Activated CD4-positive, alpha-beta T cell treated with anti-CD3 and anti-CD28 coated beads, Interleukin-2, amount 50 U/mL, for 4 hours (primary cell): ENCODE measurements around the gene USP7.
"Not testable (repeated sequence)": the region's sequence is repeated elsewhere in the genome, so short reads cannot be mapped to it uniquely, and the experiment has no call there.

Source experiments
- DNase-seq, 2 experiments: peaks; one replicate each; pipeline ENCODE4 v3.0.0-alpha.2; 2020

USP7 gene

GRCh38 chr16:8858994-8859912, 104.5 kb downstream of the USP7 start:
- no peak for DNase-seq

DNA sequence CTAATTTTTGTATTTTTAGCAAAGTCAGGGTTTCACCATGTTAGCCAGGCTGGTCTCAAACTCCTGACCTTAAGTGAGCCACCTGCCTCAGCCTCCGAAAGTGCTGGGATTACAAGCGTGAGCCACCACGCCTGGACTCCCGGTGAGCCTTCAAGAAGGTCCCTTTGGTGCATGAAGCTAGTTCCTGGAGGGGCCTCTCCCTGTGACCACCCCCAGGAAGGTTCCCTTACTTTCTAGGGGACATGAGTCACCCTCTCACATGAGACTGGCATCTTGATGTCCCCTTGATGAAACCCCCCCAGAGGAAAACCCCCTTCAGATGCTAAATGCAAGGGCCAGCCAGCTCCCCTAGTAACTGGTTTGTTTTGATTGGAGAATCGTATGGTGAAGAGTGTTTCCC, 107.7 kb downstream of the USP7 start:
- no peak for DNase-seq

- no peak for DNase-seq
Observed at GRCh38 chr16:8855051-8855786, 108.5 kb downstream of the USP7 start.

DNA sequence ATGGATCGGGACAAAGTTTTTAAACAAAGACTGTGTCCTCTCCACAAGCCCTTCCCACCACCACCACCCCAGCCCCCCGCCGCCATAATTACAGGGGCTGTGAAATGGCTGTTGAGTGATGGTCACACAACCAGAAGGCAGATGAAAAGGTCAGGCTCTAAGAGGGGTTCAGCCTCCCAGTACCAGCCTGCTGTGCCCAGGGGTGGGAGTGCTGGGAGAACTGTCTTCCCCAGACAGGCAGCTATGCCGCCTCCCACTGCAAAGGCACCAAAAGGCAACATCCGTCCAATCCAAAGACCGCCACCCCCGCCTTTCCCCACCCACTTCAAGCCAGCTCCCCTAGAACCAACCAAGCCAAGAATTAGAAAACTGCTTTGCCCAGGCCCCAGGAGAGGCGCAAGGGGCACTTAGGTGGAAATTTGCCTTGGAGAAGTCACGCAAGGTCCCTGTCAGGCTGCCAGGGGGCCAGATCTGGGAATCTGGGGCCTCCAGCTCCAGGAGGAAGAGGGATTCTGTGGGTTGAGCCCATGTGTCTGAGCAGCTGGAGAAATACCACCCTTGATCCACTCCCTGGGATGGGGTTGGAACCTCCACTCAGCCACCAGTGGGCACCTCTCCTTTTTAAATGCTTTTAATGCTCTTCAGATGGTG, 109.3 kb downstream of the USP7 start:
- DNase-seq: no peak

- DNase-seq: no peak
Observed at GRCh38 chr16:8853611-8854010, 110.1 kb downstream of the USP7 start.

DNA sequence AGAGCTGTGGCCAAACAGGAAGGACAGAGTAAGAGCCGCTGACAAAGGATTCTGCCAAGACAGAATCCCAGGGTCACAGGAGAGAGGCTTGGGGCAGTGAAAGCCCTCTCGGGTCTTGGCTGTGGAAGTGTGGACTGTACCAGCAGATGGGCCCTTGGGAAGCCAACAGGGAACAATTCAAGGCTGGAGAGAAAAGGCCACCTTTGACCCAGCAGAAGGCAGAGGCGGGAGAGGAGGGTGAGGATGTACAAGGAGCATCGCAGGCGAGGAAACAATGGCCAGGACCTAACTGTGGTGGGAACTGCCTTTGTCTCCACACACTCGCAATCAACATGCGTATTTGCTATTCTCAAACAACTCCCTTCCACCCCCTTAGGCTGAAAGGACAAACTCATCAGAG, 110.6 kb downstream of the USP7 start:
- no peak for DNase-seq

DNA sequence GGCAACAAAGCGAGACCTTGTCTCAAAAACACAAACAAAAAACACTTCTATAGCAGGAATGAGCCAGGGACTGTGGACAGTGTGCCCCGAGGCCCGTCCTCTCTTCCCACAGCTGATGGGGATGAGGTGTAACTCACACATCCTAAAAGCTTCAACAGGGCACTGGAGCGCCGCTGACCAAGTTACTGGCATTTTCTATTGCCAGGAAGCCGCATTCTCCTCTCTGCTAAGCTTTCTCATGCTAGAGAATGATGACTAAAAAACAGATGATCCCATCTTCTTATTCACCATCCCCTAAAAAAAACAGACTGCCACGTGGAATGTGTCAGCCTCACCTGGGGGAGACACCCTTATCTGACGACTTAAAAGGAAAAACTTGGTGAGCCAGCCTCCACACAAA, 111.2 kb downstream of the USP7 start:
- DNase-seq: no peak

DNA sequence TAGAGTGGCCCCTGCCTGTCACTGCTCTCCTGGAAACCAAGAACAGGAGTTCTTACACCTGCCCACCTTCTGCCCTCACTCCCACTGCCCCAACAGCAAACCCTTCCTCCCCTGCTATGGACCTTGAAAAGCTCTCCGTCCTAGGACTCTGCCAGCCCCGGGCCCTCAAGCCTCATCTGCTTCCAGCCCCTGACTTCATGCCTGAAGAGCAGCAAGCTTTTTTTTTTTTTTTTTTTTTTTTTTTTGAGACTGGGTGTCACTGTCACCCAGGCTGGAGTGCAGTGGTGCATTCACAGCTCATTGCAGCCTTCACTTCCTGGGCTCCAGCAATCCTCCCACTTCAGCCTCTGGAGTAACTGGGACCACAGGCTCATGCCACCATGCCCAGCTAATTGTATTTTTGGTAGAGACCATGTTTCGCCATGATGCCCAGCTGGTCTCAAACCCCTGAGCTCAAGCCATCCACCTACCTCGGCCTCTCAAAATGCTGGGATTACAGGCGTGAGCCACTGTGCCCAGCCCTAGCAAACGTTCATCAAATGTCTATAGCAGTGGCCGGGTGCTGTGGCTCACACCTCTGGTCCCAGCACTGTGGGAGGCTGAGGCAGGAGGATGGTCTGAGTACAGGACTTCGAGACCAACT, 111.8 kb downstream of the USP7 start:
- no peak for DNase-seq

DNA sequence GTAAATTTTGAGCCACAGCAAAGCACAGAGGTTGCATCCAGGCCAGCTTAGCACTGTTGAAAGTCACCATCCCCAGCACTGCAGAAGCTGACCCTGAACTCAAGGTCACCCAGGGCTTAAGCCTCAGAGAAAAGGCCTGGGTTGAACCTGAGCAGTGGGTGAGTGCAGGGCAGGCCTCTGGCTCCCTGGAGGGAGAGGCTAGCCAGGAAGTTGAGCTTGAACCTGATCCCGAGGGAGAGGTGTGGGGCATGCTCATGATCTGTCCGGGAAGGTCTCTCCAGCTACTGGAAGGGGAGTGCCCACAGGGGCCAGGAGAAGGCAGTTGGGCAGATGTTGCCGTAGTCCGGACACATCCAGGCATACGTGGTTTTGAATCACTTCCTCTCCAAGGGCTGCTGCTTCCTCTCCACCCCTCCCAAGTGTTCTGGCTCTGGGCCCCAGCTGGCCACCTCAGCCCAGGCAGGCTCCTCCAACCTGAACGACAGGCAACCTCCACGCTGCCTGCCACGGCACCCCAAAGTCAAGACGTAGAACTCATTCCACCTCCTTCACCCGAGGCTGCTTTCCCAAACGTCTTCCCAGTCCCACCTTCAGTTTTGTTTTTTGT, 113.3 kb downstream of the USP7 start:
- DNase-seq: no peak

GRCh38 chr16:8849411-8850011, 114.2 kb downstream of the USP7 start:
- DNase-seq: no peak

GRCh38 chr16:8848939-8849391, 114.7 kb downstream of the USP7 start:
- DNase-seq: no peak

DNA sequence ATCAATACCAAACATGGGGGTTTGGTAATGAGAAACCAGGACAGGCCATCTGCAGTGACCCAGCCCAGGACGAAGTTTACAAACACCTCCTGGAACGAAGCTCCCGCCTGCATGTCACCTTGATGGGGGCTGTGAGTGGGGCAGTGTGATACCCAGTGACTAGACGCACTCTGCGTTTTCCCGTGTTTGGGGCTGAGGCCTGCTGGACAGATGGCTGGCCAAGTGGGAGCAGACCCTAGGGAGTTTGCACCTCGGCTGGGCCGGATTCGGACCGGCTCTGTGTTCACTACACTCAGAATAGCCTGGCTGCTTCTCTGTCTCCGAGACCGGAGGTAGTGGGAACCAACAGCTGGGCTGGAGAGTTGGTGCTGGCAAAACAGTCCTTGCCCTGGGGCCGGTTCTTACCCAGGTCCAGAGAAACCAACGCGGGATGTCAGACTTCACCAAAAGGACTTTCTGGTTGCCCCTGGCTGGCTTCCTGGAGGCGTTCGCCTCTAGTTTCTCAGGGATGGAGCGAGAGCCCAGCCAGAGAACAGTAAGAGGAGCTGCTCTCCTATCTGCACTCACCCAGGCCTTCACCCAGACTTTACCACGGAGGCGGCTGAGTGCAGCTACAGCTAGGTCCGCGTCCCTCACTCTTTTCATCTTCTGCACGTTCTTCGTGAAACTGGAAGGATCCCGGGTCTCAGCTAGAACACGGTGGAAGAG, 115.3 kb downstream of the USP7 start:
- DNase-seq: no peak

DNA sequence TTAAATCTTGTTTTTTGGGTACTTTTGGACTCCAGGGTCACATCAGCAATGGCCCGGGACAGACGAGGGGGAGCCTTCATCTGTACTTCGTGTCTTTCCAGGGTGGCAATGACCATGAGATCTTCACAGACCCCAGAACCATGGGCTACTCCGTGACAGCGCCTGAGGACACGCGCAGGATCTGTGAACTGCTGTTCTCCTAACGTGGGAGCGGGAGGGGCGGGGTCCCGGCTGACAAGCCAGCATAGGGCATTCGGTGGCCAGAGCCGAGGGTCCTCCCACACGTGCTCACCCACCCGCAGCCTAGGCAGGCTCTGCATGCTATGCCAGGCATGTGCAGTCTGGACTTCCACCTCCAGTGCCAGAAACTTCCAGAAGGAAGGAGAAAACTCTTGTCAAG, 116.1 kb downstream of the USP7 start:
- no peak for DNase-seq

GRCh38 chr16:8847145-8847544, 116.6 kb downstream of the USP7 start:
- no peak for DNase-seq

- no peak for DNase-seq
Observed at GRCh38 chr16:8846401-8846932, 117.2 kb downstream of the USP7 start.

DNA sequence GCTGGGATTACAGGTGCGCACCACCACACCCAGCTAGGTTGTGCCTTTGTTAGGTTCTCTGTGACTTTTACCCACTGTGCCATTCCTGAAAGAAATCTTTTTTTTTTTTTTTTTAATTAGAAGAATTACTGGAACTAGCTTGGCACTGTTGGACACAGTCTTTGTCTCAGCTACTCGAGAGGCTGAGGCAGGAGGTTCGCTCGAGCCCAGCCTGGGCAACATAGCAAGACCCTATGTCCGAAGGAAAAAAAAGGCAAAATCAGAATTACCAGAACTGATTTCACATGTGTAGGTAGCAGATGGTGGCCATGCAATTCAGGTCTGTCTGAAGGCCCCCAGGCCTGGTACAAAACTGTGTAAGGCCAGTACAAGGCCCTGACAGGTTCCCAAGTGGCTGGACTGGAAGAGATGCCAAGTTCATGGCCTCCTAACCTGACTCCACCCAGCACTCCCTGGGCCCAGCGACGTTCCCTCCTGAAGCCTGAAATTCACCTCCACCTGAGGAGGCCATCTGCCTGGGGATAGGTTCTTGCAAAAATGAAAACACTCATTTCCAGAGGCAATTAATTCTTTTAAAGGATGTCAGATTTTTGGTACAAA, 117.9 kb downstream of the USP7 start:
- DNase-seq: no peak

DNA sequence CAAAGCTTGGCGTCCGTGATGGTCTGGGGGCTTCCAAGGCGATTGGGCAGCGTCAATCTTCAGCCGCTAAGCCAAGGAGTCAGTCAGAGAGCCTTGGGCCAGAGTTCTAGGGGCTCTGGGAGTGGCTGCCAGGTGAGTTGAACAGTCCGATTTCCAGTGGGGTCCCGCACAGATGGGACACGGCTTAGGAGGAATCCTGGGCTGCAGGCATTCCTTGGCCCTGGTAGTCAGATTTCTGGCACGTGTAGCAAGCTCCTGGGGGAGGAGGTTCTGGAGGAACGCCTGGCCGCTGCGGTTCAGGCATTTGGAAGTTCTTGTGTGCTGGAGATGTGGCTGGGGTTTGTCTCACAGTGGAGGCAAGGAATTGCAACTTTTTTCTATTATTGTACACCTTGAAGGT, 120.4 kb downstream of the USP7 start:
- not testable (repeated sequence) for DNase-seq
